NCI-H526 (cell line): Measurements from ENCODE around the gene C7orf33.
"Not testable (repeated sequence)": the region's sequence is repeated elsewhere in the genome, so short reads cannot be mapped to it uniquely, and the experiment has no call there.

Source experiments
- DNase-seq, 2 experiments: peaks; one replicate each; lab custom pipeline; 2025; lab: John Stamatoyannopoulos, UW

C7orf33 gene, protein sequence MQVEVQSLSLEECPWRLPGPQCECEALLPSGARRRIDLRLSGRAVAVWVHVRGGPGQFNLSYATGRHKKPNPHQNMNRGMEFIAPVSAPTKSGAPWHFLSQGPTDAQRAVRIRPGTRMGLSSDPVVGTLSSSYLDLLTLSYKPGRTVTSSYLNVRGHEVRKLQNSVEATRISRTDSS

DNA sequence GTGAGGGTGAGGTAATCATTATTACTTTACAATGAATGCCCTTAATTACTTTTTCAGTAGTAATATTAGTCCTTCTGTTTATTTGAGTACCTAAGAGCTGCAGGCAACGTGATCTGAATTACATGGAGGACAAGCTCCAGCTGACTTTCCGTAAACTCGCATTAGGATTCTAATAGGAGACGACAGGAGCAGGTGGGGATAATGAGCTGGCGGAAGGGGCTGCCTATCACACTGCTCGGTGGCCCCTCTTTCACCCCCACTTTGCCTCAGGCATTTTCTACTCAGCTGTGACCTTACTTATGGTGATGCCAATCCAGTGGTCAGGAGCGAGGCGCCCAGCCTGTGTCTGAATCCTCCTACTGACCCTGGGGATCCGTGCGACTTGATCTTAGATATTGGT lies at the start of gene C7orf33:
Gene C7orf33 (plus strand): TSS at position 296 of the 400 bp plus-strand sequence. CDS start 160 bp downstream, outside the sequence.
- DNase-seq = no peak

DNA sequence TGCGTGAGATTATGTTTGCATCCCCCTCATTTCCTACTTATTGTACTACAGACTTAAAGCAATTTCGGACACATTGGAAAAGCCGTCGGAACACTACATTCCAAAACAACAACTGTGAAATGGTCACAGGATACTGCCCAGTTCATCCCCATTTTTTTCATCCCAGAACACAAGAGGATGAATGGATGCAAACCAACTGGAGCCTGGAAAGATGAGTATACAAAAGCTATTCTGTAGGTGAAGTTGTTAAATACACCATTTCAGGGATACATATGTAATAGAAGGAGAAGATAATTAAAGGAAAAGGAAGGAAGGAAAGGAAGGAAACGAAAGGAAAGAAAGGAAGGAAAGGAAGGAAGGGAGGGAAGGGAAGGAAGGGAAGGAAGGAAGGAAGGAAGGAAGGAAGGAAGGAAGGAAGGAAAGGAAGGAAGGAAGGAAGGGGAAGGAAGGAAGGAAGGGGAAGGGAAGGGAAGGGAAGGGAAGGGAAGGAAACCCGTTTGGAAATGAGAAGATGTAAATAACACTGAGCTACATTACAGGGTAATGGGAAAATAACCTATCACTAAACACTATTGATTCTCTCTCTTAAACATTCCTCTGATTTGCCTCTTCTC lies 48.6 kb upstream of the C7orf33 start:
- no peak for DNase-seq

DNA sequence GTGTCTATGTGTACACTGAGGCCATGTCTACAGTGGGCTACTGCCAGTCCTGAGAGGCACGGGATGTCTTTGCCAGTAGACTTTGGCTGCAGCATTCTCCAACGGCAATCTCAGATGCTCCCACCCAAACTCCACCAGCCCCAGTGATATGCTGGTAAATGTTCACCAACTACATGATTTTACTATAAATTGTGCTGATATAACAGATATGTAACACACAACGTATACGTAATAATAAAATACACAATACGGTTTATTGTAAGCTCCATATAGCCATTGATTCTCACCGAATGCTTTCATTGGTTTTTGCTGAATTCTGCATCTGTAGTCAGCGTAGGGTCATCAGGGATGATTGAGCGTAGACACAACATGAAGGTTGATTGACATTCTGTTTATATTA lies 47.3 kb upstream of the C7orf33 start:
- DNase-seq = no peak

DNA sequence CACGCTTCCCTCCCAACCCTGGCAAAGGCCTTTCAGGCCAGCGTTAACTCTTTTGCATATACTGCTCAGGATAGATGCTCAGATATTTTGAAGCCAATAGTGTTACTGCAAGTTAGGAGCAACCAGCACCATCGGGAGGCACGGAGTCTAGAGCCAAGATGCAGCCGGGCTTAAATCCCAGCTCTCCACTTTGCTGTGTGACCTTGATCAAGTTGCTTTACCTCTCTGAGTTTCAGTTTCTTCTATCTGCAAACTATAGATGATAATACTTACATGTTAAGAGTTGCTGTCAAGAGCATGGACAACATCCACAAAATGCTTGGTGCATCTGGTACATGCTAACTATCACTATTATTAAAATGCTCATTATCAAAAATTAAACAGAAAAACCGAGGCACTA lies 45.4 kb upstream of the C7orf33 start:
- no peak for DNase-seq

DNA sequence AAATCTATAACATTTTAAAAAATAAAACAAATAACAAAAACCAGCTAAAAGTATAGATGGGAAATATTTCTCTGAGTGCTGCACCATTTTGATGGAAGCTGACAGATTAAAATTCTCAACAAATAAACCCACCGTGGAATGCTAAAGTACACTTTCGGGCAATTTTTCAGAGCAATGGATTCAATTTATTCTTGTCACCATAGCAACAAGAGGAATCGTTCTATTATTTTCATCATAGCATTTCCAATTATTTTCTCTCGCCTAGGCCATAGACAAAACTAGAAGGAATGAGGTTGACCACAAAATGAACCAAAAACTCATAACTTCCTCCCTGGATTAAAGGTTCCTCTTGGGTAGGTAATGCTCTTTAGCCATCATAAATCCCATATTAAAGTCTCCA lies 44.6 kb upstream of the C7orf33 start:
- DNase-seq = no peak

DNA sequence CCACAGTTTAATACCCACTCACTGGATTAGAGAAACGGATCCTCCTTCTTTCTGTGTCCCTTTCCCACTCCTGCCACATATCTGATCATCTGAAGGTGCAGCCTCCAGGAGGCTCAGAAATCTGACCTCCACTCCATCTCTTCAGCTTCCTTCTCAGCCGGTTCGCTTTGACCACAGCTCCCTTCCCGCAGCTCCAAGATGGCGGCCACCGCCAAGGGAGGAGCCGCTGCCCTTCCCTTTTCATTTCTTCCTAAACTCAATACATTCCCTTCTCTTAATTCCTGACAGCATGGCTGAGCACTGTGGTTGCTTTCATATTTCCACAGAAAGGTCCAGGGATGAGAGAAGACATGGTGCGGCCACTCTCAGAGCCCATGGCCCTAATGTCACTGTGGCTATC lies 43.7 kb upstream of the C7orf33 start:
- DNase-seq = no peak

DNA sequence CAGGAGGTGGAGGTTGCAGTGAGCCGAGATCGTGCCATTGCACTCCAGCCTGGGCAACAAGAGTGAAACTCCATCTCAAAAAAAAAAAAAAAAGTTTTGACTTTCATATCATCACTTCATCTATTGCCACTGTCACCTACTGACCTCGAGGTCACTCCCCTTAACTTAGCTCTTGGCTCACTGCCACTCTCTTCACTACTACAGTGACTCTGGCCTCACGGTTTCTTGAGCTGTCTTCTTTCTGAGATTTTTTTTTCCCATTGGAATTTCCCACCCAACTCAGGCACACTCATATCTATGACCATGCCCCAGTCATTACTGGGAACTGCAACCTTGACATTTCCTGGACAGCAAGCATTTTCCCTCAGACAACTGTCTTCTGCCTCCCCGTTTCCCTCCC lies 42.6 kb upstream of the C7orf33 start:
- DNase-seq = no peak

DNA sequence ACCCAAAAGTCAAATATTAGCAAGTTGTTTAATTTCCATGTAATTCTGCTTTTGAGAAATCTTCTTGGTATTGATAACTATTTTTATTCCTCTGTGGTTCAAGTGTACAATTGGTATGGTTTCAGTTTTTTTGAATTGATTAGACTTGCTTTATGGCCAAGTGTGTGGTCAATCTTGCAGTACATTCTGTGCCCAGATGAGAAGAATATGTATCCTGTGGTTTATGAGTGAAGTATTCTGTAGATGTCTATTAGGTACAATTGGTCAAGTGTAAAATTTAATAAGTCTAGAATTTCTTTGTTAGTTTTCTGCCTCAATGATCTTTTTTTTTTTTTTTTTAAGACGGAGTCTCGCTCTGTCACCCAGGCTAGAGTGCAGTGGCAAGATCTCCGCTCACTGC lies 36.6 kb upstream of the C7orf33 start:
- no peak for DNase-seq

DNA sequence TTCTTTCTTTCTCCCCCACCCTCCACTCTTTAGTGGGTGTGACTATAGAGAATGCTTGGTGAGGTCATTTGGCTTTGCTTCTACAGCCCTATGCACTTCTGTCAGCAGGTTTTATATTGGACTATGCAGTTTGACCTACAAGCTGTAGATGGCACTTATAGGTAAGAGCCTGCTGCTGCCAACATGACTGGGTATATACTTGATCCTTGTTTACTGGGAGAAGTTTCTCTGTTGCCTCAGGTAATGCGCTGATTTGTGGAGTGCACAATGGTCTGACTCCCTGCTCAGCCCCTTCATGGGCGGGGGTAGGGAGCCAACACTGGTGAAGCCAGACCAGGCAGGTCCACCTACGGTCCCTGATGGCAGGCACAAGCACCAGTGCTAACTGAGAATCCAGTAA lies 33.7 kb upstream of the C7orf33 start:
- DNase-seq = no peak

DNA sequence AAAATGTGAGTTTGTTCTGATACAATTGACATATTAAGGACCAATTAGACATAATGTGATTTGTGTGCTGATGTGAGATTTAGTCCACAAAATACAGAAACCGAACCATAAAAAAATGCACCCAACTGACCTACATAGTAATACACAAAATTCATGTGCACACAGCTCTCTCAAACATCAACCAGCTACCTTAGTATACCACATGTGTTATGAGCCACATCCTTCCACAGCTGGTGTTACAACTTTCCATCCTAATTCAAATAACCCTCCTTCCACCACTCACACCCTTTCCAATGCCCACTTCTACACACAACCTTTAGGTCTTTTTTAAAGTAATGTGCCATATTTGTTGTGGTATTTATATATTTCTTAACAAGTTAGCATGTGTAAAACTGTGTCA lies 31.7 kb upstream of the C7orf33 start:
- no peak for DNase-seq

DNA sequence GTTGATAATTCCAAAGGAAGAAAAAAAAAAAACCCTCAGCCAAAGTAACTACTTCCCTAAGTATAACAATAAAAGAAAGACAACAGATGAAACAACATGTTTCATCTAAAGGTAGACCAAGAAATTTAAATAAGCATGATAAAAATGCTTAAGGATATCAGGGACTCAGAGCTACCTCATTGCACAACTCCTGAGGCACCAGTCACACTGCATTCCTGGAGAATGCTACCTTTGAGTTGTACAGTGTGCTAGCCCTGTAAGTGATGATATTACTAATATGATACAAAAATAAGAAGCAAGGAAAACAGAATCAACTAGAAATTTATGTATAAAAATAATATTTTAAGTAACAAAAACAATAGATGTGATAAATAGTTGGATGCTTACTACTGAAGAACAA lies 29.5 kb upstream of the C7orf33 start:
- DNase-seq = no peak

DNA sequence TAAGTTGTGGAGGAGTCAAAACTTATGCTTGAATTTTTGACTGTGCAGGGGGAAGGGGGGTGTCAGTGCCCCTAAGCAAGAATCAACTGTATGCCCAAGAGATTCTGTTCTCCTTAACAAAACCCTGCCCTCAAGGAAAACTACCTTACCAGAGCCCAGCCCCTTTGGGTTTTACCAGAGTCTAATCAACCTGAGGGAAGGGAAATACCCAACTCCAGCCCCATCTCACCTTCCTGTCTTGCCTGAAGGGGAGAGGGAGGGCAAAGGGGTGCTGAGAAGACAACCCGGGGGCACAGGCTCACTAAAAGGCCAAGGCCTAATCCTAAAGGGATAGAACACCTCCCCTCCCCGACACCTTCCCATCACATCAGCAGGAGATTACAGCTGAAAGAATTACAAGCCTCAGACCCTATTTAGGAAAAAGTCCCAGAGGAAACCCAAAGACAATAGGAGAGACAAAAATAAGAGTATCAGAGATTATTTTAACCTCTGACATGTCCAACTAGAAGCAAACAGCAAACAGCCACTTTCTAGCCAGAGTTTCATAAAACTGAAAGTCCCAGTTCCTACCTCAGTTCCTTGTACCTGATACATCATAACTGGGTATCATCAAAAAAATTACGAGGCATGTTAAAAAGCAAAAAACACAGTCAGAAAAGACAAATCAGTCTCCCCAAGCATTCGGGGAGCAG lies 26.8 kb upstream of the C7orf33 start:
- DNase-seq = no peak

DNA sequence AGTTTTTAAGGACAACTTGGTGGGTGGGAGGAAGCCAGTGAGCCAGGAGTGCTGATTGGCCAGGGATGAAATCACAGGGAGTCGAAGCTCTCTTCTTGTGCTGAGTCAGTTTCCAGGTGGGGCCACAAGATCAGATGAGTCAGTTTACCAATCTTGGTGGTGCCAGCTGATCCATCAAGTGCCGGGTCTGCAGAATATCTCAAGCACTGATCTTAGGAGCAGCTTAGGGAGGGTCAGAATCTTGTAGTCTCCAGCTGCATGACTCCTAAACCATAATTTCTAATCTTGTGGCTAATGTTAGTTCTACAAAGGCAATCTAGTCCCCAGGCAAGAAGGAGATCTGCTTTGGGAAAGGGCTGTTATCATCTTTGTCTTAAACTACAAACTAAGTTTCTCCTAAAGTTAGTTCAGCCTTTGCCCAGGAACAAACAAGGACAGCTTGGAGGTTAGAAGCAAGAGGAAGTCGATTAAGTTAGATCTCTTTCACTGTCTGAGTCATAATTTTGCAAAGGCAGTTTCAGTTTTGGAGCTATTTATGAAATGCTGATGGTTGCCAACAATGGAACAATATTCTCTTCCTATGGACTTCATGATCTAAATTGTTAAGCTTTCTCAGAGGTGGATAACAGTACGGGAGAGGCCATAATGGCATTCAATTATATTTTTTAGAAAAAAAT lies 26.2 kb upstream of the C7orf33 start:
- not testable (repeated sequence) for DNase-seq

DNA sequence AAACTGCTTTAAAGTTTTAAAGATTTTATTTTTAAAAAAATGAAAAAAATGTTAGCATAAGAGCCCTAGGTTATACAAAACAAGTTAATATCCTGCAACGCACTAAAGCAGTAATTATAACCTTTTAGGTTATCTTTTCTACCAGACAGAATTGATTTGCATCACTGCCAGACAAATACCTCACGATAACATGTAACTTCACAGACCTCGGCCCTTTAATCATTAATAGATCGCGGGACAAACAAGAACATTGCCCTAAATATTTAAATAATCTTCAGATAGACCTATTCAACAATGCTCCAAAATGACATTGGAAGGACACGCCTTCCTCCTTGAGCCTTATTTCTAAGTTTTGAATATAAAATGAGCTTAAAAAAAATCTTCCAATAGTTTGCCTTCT lies 23.8 kb upstream of the C7orf33 start:
- peak in 1 of 2 experiments; percentile 14 for DNase-seq

DNA sequence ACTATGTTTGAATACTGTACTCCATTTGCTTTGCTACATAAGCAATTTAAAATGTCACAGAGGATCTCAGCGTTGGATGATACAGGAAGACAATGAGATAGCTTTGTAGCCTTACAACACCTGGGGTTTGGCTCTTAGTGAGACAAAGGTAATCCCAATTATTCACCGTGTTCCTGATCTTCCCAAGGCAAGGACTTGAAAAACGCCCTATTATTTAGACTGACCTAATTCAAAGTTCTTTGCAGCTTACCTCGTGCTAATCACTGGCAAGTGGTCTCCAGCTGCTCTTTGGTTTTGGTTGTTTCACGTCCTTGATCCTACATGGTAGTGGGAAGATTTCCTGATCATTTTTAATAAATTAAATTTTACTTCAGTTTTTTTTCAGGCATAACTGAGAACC lies 23.0 kb upstream of the C7orf33 start:
- no peak for DNase-seq

DNA sequence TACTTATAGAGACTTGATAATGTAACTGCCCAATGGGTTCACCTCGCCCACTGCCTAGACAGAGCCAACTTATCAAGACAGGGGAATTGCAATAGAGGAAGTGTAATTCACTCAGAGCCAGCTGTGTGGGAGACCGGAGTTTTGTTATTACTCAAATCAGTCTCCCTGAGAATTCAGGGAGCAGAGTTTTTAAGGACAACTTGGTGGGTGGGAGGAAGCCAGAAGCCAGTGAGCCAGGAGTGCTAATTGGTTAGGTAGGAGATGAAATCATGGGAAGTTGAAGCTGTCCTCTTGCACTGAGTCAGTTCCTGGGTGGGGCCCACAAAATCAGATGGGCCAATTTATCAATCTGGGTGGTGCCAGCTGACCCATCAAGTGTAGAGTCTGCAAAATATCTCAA lies 20.1 kb upstream of the C7orf33 start:
- DNase-seq = no peak

DNA sequence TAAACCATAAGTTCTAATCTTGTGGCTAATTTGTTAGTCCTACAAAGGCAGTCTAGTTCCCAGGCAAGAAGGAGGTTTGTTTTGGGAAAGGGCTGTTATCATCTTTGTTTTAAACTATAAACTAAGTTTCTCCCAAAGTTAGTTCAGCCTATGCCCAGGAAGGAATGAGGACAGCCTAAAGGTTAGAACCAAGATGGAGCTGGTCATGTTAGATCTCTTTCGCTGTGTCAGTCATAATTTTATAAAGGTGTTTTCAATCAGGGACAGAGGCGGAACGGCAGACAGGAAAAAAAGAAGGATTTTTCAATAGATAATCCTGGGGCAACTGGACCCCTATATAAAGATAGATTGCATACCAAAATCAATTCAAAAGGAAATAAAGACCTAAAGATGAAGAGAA lies 19.6 kb upstream of the C7orf33 start:
- DNase-seq = not testable (repeated sequence)

DNA sequence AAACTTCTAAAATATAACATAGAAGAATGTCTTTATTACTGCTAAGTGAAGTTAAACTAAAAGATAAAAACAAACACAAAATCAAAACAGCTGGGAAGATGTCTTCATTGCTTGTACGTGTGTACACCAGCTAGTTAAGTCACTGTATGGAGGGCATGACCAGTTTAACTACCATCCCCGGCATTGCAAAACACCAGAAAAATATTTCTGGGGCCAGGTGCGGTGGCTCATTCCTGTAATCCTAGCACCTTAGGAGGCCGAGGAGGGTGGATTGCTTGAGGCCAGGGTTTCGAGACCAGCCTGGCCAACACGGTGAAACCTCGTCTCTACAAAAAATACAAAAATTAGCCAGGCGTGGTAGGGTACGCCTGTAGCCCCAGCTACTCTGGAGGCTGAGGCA lies 19.2 kb upstream of the C7orf33 start:
- no peak for DNase-seq

DNA sequence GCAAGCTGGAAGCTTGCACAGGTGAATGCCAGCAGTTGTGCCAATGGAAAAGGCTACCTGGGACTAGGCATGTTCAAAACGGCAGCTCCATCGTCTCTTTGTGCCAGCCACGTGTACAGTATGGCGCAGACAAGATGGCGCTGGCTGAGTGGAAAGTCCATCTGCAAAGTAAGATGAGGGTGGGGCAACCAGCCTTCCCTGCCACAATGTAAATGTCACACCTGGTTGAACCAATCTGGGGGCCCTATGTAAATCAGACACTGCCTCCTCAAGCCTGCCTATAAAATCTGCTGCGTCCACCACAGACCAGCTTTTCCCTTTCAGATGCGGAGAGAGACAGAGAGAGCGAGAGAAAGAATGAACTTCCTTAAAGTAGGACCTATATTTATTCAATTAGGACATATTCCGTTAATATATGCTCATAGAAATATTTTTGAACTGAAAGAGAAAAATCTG lies 18.5 kb upstream of the C7orf33 start:
- DNase-seq = peak; percentile 15 to 54

DNA sequence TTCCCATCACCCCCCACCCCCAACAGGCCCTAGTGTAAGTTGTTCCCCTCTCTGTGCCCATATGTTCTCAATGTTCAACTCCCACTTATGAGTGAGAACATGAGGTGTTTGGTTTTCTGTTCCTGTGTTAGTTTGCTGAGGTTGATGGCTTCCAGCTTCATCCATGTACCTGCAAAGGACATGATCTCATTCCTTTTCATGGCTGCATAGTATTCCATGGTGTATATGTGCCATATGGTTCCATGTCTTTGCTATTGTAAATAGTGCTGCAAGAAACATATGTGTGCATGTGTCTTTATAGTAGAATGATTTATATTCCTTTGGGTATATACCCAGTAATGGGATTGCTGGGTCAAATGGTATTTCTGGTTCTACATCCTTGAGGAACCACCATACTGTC lies 17.0 kb upstream of the C7orf33 start:
- not testable (repeated sequence) for DNase-seq

DNA sequence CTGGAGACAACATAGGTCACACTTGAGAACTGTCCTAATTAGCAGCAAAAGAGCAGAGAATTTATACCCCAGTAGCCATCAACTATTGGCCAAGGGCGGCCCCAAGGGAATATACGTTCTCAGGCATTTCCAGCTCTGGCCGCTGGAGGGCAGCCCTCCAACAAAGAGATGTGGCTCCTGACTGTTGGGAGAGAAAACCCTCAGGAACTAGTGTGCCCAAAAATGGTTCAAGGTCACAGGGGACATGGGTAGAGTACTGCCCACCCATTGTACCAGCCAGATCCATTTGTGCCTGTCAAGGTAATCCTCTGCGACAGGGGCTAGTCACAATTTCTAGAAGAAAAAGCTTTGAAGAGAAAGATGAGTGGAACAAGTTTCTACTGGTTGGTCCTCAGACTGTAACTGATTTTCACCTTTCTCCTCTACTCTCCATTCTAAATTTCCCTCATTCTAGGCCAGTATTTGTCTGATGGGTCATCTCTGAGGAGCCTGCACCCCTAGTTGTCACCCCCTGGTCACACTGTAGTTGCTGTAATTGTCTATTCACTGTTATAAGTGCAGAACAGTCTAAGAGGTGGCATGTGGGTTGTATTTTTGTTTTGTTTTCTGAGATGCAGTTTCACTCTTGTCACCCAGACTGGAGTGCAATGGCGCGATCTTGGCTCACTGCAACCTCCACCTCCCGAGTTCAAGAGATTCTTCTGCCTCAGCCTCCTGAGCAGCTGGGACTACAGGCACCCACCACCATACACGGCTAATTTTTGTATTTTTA lies 14.7 kb upstream of the C7orf33 start:
- peak; percentile 15 to 82 for DNase-seq

DNA sequence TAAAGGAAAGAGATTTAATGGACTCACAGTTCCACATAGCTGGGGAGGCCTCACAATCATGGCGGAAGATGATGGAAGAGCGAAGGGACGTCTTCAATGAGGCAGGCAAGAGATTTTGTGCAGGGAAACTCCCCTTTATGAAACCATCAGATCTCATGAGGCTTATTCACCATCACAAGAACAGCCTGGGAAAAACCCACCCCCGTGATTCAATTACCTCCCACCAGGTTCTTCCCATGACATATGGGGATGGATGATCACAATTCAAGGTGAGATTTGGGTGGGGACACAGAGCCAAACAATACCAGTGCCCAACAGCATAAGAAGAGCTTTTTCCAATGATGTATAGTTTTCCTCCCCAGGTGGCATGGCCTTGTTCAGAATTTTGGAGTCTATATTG lies 11.2 kb upstream of the C7orf33 start:
- no peak for DNase-seq
